GM10266 (cell line): Measurements from ENCODE around the gene ITPR2.
A peak's percentile ranks its signal among the peaks of the same experiment; 100 is the strongest.

Experiments
- DNase-seq: peaks from one replicate; pipeline ENCODE4 v3.0.0; 2012; ENCODE audit errors: extremely low spot score
- TF ChIP-seq, protein P1 (sequence below): IDR thresholded peaks from 2 replicates; pipeline ENCODE4 v1.5.1; 2012; ENCODE audit warnings: mild to moderate bottlenecking, low read depth; ENCODE audit not compliant: control insufficient read depth, insufficient read depth; ENCODE audit errors: missing control alignments

Gene ITPR2

DNA sequence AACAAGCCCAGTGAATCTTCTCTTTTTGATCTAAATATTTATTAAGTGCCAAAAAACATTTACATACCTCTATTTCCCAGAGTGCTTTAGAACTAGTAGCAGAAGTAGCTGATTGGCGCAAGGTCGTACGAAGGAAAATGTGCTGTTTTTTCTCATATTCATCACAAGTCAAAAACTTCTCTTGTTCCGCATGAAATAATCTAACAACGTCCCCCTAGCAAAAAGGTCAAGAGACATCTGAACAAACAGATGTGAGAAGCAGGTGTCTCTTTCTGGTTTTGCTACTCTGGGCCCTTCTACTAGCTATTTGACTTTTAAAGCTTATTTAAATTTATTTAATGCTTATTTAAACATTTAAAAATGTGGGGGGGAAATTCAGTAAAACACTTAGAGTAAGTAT is 117.8 kb downstream of the ITPR2 start:
- TF ChIP-seq, protein P1, sequence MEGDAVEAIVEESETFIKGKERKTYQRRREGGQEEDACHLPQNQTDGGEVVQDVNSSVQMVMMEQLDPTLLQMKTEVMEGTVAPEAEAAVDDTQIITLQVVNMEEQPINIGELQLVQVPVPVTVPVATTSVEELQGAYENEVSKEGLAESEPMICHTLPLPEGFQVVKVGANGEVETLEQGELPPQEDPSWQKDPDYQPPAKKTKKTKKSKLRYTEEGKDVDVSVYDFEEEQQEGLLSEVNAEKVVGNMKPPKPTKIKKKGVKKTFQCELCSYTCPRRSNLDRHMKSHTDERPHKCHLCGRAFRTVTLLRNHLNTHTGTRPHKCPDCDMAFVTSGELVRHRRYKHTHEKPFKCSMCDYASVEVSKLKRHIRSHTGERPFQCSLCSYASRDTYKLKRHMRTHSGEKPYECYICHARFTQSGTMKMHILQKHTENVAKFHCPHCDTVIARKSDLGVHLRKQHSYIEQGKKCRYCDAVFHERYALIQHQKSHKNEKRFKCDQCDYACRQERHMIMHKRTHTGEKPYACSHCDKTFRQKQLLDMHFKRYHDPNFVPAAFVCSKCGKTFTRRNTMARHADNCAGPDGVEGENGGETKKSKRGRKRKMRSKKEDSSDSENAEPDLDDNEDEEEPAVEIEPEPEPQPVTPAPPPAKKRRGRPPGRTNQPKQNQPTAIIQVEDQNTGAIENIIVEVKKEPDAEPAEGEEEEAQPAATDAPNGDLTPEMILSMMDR, result no peak
- no peak for DNase-seq

DNA sequence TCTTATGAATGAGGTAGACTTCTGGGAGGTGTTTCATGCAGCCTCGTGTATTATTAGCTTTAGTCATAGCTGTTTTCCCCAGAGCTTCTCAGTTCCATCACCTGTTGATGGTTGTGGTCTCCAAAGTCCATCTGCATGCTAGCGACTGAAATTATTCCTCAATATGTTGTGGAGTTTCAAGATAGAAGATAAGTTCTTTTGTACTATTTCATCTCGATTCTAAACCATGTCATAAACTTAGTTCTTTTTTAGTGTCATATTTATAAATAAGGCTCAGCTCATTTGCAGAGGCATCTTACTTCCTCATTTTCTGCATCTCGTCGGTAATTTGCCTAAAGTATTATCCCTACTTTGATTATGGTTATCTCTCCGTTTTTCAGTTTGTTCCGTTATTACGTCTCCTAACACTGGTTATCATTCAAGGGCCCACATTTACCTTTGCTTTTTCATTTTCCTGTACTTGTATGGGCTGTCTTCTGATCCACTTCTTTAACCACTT is 119.1 kb downstream of the ITPR2 start:
- DNase-seq, result peak; percentile 19
- TF ChIP-seq, protein P1, result no peak

DNA sequence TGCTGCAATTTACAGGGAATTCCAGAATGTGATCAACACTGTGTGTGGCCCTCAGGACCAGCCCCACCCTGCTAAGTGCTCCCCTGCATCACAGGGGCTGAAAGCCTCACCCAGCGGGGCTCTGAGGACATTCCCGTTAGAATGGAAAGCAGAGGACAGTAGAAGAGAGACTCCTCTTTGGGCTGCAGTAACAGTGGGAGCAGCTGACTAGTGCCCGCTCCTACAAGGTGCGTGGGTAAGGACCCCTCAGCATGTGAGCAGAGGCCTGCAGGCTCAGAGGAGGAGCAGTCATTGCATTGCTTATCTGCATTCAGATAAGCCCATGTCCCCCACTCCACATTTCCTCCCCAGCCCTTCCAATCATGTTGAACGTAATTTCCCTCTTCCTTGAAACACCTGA is 120.1 kb downstream of the ITPR2 start:
- DNase-seq, result no peak
- TF ChIP-seq, protein P1, result no peak

DNA sequence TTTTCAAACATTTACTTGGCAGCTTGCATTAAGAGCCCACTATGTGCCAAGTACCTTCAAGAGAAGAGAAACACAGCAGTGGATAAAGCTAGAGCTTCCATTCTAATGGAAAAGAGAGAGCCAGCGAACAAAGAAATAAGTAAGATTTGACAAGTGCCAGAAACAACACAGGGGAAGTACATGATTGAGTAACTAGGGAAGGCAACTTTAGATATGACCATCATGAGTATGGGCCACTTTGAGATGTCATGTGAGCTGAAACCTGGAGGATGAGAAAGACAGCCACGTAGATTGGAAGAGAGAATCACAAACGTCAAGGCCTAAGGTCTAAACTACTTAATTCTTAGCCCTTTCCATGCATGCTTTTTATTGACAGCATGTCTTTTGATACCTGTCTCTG is 121.4 kb downstream of the ITPR2 start:
- DNase-seq, result no peak
- TF ChIP-seq, protein P1, result no peak

DNA sequence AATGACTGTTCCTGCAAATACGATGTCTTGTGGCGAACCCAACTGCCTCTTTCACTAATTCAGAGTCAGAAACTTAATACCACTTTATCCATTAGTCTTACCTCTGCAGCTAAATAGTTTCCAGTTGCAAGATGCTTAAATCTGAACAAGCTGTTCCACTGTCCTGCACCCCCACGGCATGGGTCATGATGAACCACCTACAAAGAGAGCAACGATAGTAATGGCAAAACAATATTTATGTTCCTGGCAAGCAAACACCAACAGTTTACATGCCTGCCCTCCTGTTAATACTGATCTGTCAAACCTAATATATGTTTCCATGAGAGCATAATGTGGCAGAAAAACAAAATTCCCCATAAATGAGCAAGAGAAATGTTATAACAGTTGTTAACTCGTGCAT is 121.9 kb downstream of the ITPR2 start:
- DNase-seq, result no peak
- TF ChIP-seq, protein P1, result no peak

DNA sequence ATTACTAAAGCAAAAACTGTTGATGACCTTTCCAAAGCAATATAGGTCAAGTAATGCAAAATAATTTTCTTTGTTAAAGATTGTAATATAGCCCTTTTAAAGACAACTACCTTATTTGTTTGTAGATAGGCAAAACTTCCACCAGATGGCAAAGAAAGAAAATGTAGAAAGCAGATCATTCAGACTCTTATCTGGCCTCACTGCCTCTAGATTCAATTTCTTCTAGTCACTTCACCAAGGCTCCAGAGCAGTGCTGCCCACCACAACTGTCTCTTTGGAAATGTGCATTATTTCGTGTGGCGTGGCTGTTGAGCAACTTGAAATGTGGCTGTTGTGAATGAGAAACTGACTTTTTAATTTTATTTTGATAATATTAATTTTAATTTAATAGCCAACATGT is 127.1 kb downstream of the ITPR2 start:
- DNase-seq, result no peak
- TF ChIP-seq, protein P1, result no peak

DNA sequence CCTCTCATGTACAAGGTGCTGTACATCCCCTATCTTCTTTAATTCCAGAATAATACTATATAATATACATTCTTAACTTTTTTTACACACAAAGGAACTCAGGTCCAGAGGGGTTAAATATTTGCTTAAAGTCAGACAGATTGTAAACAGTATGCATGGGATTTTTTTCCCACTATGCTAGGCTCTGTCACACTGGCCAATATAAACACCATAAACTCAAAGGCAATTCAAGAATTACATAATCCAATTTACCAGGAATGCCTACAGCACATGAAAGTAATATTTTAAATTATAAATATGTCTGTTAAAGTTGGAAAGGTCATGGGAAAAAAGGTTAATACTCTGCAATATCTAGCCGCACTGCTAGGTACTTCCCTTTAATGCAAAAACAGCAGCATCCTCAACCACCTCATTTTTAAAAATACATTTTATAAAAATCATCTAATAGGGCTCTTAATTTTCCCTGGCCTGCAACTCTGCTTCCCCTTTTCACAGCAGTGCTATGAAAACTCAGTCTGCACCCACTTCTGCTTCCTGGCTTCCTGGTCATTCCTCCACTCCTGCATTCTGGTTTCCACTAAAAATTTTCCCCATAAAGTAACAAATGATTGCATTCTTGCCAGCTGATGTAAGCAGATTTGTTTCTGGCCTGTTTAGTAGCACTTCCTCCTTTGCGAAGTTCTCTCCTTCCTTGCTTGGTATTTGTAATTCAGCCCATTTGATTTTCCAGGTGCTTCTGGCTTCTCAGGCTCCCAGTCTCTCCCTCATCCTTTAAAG is 128.1 kb downstream of the ITPR2 start:
- TF ChIP-seq, protein P1, result no peak
- DNase-seq, result no peak
